ENCODE data around the gene TARS3.
"Not testable (repeated sequence)": the region's sequence is repeated elsewhere in the genome, so short reads cannot be mapped to it uniquely, and the experiment has no call there.

Gene TARS3

DNA sequence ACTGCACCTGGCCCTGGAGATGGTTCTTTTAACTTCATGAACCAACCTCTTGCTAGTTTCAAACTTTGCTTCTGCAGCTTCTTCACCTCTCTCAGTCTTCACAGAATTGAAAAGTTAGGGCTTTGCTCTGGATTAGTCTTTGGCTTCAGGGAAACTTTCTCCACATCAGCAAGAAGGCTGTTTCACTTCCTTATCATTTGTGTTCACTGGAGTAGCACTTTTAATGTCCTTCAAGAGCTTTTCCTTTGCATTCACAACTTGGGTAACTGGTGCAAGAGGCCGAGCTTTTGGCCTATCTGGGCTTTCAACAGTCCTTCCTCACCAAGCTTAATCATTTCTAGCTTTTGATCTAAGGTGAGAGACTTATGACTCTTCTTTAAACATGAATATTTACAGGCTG, 56.4 kb downstream of the TARS3 start:
- TF ChIP-seq, protein P1, sequence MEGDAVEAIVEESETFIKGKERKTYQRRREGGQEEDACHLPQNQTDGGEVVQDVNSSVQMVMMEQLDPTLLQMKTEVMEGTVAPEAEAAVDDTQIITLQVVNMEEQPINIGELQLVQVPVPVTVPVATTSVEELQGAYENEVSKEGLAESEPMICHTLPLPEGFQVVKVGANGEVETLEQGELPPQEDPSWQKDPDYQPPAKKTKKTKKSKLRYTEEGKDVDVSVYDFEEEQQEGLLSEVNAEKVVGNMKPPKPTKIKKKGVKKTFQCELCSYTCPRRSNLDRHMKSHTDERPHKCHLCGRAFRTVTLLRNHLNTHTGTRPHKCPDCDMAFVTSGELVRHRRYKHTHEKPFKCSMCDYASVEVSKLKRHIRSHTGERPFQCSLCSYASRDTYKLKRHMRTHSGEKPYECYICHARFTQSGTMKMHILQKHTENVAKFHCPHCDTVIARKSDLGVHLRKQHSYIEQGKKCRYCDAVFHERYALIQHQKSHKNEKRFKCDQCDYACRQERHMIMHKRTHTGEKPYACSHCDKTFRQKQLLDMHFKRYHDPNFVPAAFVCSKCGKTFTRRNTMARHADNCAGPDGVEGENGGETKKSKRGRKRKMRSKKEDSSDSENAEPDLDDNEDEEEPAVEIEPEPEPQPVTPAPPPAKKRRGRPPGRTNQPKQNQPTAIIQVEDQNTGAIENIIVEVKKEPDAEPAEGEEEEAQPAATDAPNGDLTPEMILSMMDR (IDR thresholded peaks at IDR 0.05), result no peak
- no peak for TF ChIP-seq ZFX (IDR thresholded peaks at IDR 0.05; ENCODE audit: borderline replicate concordance)
- H3K27ac ChIP-seq, result no peak overlapping the region

DNA sequence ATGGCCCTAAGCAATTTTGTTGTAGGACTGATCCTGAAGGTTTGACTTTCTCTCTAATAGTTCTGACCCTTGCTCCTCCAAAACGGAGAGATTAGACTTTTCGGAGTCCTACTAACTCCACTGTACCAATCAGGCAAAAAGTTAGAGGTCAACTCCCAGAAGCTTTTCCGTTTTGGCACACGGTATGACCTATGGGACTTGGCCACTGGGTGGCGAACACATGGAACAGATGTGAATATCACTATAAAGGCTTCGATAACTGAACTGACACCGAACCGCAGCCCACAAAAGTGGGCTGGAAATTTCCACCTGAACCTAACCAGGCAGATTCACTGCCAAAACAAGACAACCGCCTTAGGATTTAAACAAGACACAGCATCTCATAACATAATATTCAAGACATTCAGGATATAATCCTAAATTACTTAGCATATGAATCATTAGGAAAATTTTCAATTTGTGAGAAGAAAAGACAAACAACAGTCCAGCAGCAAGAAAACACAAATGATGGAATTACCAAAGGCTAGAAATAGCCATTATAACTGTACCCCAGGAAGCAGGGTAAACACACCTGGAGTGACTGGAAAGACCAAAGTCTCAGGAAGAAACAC, 59.9 kb downstream of the TARS3 start:
- TF ChIP-seq, protein P1 (IDR thresholded peaks at IDR 0.05), result peak; percentile 74
- TF ChIP-seq ZFX (IDR thresholded peaks at IDR 0.05; ENCODE audit: borderline replicate concordance), result no peak
- no peak overlapping the region for H3K27ac ChIP-seq

DNA sequence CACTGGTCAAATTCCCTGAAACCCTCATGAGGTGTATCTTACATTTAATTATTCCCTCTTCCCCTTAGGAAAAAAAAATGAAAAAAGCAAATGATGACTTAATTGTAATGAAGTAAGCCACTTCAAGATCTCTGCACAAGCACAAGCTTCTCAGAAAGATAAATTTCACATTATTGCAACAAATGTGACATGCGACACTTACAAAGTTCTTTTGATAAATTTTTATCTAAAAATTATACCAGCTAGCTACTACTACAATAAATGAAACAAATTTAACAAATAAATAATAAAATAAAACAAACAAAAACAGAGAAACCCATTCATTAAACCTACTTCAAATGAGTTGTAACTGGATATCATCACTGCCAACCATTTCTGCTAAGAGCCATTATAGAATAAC, 62.1 kb downstream of the TARS3 start:
- TF ChIP-seq, protein P1 (IDR thresholded peaks at IDR 0.05), result no peak
- no peak for TF ChIP-seq ZFX (IDR thresholded peaks at IDR 0.05; ENCODE audit: borderline replicate concordance)
- no peak overlapping the region for H3K27ac ChIP-seq

DNA sequence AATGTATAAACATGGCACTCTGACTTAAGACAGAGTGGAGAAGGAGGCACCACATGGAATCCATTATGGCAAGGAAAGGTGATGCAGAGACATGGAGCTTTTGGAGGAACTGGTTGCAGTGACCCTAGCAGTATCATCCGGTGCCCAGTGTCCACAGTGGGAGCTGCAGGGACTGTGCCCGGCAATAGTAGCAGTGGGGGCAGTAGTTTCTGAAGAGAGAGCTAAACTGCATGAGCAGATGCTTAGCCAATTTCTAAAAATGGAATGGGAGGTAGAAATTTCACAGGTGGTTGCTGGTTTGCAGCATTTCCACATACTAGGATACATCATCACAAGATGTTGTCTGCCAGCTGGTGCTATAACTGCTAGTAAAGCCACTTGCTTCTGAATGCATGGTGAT, 64.3 kb downstream of the TARS3 start:
- H3K27ac ChIP-seq, result no peak overlapping the region
- TF ChIP-seq, protein P1 (IDR thresholded peaks at IDR 0.05), result no peak
- TF ChIP-seq ZFX (IDR thresholded peaks at IDR 0.05; ENCODE audit: borderline replicate concordance), result no peak

DNA sequence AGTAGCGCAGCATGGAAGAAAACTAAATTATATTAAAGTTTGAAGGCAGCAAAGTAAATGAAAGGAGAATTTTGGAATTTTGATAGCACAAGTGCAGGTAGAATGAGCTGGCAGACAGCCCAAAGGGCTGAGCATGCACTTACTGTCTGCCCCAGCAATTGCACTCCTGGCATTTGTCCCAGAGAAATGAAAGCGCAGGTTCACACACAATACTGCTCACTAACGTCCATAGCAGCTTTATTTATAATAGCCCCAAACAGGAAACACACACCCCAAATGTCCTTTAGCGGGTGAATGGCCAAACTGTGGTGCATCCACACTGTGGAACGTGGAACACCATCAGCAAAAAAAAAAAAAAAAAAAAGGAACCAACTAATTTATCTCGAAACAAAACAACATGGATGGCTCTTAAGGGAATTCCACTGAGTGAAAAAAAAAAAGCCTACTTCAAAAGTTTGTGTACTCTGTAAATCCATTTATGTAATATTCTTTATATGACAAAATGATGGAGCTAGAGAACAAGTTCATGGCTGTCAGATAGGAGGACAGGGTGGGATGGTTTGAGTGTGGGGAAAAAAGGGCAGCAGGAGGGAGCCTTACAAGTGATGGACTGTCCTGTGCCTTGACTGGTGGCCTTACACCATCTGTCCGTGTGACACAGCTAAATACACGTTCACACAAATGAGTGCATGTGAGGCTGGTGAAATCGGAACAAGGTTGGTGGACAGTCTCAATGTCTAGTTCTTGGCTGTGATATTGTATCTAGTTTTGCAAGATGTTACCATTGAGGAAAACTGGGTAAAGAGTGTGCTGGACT, 66.1 kb downstream of the TARS3 start:
- TF ChIP-seq ZFX (IDR thresholded peaks at IDR 0.05; ENCODE audit: borderline replicate concordance), result no peak
- TF ChIP-seq, protein P1 (IDR thresholded peaks at IDR 0.05), result no peak
- H3K27ac ChIP-seq, result no peak overlapping the region

DNA sequence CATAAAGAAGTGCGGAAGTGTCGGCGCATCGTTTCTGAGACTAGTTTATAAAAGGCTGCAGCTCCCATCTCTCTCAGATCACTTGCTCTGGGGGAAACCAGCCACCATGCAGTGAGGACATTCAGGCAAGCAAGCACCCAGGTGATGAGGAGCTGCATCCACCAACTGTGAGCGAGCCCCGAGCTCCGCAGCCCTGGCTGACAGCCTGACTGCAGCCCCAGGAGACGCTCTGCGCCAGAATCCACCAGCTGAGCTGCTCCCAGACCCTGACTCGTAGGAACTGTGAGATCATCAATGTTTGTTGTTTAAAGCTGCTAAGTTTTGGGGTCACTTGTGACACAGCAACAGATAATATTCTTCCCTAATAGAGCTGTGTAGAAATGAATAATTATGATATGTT, 67.1 kb downstream of the TARS3 start:
- H3K27ac ChIP-seq, result no peak overlapping the region
- TF ChIP-seq ZFX (IDR thresholded peaks at IDR 0.05; ENCODE audit: borderline replicate concordance), result no peak
- TF ChIP-seq, protein P1 (IDR thresholded peaks at IDR 0.05), result no peak

DNA sequence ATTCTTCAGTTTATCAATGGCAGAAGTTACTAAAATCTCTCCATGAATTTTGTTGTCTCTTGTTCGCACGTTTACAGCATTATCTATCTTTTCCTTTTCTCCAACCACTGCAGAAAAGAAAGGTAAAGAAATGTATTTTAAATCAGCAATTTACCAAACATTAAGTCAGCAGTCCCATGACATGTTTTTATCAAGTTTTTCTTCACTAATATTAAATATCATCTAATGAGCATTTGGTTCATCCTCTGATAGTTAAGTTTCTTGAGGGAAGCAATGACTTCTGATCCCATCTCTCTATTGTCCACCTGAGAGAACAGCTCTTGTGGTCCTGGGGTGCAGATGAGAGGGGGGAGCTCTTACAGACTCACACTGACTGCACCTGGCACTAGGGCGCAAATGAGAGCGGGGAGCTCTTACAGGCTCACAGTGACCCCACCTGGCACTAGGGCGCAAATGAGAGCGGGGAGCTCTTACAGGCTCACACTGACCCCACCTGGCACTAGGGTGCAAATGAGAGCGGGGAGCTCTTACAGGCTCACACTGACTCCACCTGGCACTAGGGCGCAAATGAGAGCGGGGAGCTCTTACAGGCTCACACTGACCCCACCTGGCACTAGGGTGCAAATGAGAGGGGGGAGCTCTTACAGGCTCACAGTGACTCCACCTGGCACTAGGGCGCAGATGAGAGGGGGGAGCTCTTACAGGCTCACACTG, 69.5 kb downstream of the TARS3 start:
- H3K27ac ChIP-seq, result not testable (repeated sequence)

Measured in 22Rv1 (cell line).